Endodermal cell (in vitro differentiated cells): ENCODE results near the gene ASIC4. TPM values are rescaled to one million over a fixed set of nuclear protein-coding genes. Genes with fewer than 3 reads are reported as not detected.

Experiments used
- DNase-seq: peaks from one replicate; pipeline ENCODE4 v3.0.0-alpha.2; 2017
- H3K27ac ChIP-seq: 2 replicates; pipeline ENCODE4 v1.5.1; 2013; ENCODE audit warnings: mild to moderate bottlenecking, low read depth, low read length, moderate library complexity
- H3K27me3 ChIP-seq: 2 replicates; pipeline ENCODE4 v1.6.1; 2013; ENCODE audit warnings: mild to moderate bottlenecking, low read length, moderate library complexity; ENCODE audit not compliant: insufficient read depth, control insufficient read depth, poor library complexity, severe bottlenecking
- H3K36me3 ChIP-seq: 2 replicates; pipeline ENCODE4 v1.7.0; 2013; ENCODE audit warnings: mild to moderate bottlenecking, low read length, moderate library complexity; ENCODE audit not compliant: control insufficient read depth, insufficient read depth
- H3K4me1 ChIP-seq: one replicate; pipeline ENCODE4 v1.7.0; 2013; ENCODE audit warnings: low read length; ENCODE audit not compliant: control insufficient read depth, insufficient read depth
- H3K4me3 ChIP-seq: 2 replicates; pipeline ENCODE4 v1.5.1; 2013; ENCODE audit warnings: mild to moderate bottlenecking, low read length, moderate library complexity
- H3K9ac ChIP-seq: 2 replicates; pipeline ENCODE4 v1.6.1; 2013; ENCODE audit warnings: mild to moderate bottlenecking, low read length, moderate library complexity; ENCODE audit not compliant: poor library complexity, severe bottlenecking; ENCODE audit errors: extremely low read depth
- H3K9me3 ChIP-seq: 2 replicates; pipeline ENCODE4 v1.6.1; 2013; ENCODE audit warnings: mild to moderate bottlenecking, low read length, moderate library complexity; ENCODE audit not compliant: control insufficient read depth
- H3K27ac Mint-ChIP-seq: 2 replicates; pipeline ENCODE4 v1.8.0; 2020; ENCODE audit warnings: mixed read lengths
- H3K27me3 Mint-ChIP-seq: 2 replicates; pipeline ENCODE4 v1.8.0; 2021; ENCODE audit warnings: mild to moderate bottlenecking, mixed read lengths; ENCODE audit not compliant: insufficient read depth
- H3K36me3 Mint-ChIP-seq: 2 replicates; pipeline ENCODE4 v1.8.0; 2020; ENCODE audit warnings: low read depth, mixed read lengths
- H3K4me1 Mint-ChIP-seq: 2 replicates; pipeline ENCODE4 v1.8.0; 2020; ENCODE audit warnings: mixed read lengths
- H3K4me3 Mint-ChIP-seq: 2 replicates; pipeline ENCODE4 v1.8.0; 2020; ENCODE audit warnings: mild to moderate bottlenecking, moderate library complexity, mixed read lengths
- H3K9me3 Mint-ChIP-seq: 2 replicates; pipeline ENCODE4 v1.8.0; 2020; ENCODE audit warnings: mild to moderate bottlenecking, mixed read lengths
- CTCF ChIP-seq: fragments of 200-600 bp; sonication (generic); conservative IDR thresholded peaks from 2 replicates; pipeline ENCODE4 v1.5.0; 2021; ENCODE audit warnings: antibody characterized with exemption, mild to moderate bottlenecking
- WGBS, 2 experiments: methylation state at CpG; one replicate each; pipeline versions ENCODE4 v1.1.5 to v1.1.7; 2013; ENCODE audit warnings: missing lambda C conversion rate in 2 of 2, mixed read lengths in 1 of 2; ENCODE audit not compliant: insufficient coverage in 1 of 2, insufficient read length in 1 of 2; 5-methylcytosine and 5-hydroxymethylcytosine counted together
- total RNA-seq, 2 donors: library from RNA; stranded (reverse); fragmentation: NEBNext Ultra II Directional in 1 of 2; extraction: Animal tissue kit (Norgen Biotek cat#: 25700) in 1 of 2; gene quantifications; 2 replicates in 1 of 2; 3 replicates in 1 of 2; pipeline ENCODE4 v1.2.1, GENCODE V29; 2021

ASIC4 gene
- total RNA-seq, 2 donors from 2014 or later: 0.29 to 1.00 TPM

DNA sequence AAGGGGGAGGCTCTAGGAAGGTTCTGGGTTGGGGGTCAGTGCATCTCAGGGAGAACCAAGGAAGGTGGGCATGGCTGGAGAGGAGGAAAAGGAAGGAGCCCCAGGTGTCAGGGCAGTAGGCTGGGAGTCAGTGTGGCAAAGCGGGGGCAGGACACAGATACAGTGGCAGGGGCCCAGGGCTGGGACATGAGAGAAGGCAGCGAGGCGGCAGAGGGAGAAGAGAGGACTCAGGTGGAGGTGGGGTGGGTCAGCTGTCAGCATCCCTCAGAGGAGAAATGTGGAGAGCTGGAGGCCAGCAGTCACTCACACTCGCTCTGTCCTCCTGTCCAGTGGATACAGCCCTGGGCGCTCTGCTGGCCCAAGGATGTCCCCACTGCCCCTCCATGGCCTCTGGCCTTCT lies 21.2 kb upstream of the ASIC4 start:
- Mint-ChIP-seq H3K4me1 (peaks cover 3% of the 10 kb centered on the region), H3K27me3 (peaks cover 74% of the 10 kb centered on the region), H3K27ac (no peak overlapping the region), H3K36me3 (no peaks in the 10 kb centered on the region), H3K4me3 (no peak overlapping the region), H3K9me3 (no peaks in the 10 kb centered on the region)
- H3K4me1 ChIP-seq: peaks cover 7% of the 10 kb centered on the region
- no peaks in the 10 kb centered on the region for H3K9me3 ChIP-seq
- no peak overlapping the region for H3K4me3 ChIP-seq
- WGBS, 2 experiments: 94 to 100% methylated on average over 4 to 5 of the region's 5 CpGs
- TF ChIP-seq CTCF: no peak
- H3K27ac ChIP-seq: no peak overlapping the region
- H3K27me3 ChIP-seq: peaks cover 59% of the 10 kb centered on the region
- H3K9ac ChIP-seq: no peak overlapping the region
- no peaks in the 10 kb centered on the region for H3K36me3 ChIP-seq
- DNase-seq: no peak

- no peak overlapping the region for H3K4me3 Mint-ChIP-seq
- H3K36me3 ChIP-seq: no peaks in the 10 kb centered on the region
- H3K4me1 Mint-ChIP-seq: peaks cover 19% of the 10 kb centered on the region
- H3K36me3 Mint-ChIP-seq: no peaks in the 10 kb centered on the region
- H3K27me3 ChIP-seq: peaks cover 56% of the 10 kb centered on the region
- no peak overlapping the region for H3K4me3 ChIP-seq
- no peak overlapping the region for H3K27ac Mint-ChIP-seq
- H3K27ac ChIP-seq: no peak overlapping the region
- 47 to 63% methylated on average over 6 to 10 of the region's 10 CpGs for WGBS, 2 experiments
- H3K27me3 Mint-ChIP-seq: peaks cover 72% of the 10 kb centered on the region
- DNase-seq: no peak
- no peaks in the 10 kb centered on the region for H3K9me3 ChIP-seq
- no peak overlapping the region for H3K9ac ChIP-seq
- no peaks in the 10 kb centered on the region for H3K9me3 Mint-ChIP-seq
- peaks cover 9% of the 10 kb centered on the region for H3K4me1 ChIP-seq
- TF ChIP-seq CTCF: no peak
Measured at GRCh38 chr2:219494952-219495530, 19.2 kb upstream of the ASIC4 start.

- H3K27ac Mint-ChIP-seq: no peak overlapping the region
- Histone ChIP-seq H3K27ac (no peak overlapping the region), H3K36me3 (no peaks in the 10 kb centered on the region), H3K4me3 (no peak overlapping the region), H3K9me3 (no peaks in the 10 kb centered on the region), H3K4me1 (peaks cover 9% of the 10 kb centered on the region), H3K27me3 (peaks cover 56% of the 10 kb centered on the region), H3K9ac (no peak overlapping the region)
- H3K36me3 Mint-ChIP-seq: no peaks in the 10 kb centered on the region
- H3K4me3 Mint-ChIP-seq: no peak overlapping the region
- peak; percentile 85 for TF ChIP-seq CTCF
- peaks cover 23% of the 10 kb centered on the region for H3K4me1 Mint-ChIP-seq
- 37 to 49% methylated on average over 7 to 14 of the region's 14 CpGs for WGBS, 2 experiments
- DNase-seq: peak; percentile 93
- peaks cover 70% of the 10 kb centered on the region for H3K27me3 Mint-ChIP-seq
- H3K9me3 Mint-ChIP-seq: no peaks in the 10 kb centered on the region
Measured at GRCh38 chr2:219495531-219496122, 18.7 kb upstream of the ASIC4 start.
